ENCODE data around the gene TMEM117.
"Not testable (repeated sequence)": the region's sequence is repeated elsewhere in the genome, so short reads cannot be mapped to it uniquely, and the experiment has no call there.

DNA sequence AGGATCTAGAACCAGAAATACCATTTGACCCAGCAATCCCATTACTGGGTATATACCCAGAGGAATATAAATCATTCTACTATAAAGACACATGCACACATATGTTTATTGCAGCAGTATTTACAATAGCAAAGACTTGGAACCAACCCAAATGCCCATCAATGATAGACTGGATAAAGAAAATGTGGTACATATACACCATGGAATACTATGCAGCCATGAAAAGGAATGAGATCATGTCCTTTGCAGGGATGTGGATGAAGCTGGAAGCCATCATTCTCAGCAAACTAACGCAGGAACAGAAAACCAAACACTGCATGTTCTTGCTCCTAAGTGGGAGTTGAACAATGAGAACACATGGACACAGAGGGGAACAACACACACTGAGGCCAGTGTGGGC lies 414.6 kb downstream of the TMEM117 start:
- TF ChIP-seq, protein P1, sequence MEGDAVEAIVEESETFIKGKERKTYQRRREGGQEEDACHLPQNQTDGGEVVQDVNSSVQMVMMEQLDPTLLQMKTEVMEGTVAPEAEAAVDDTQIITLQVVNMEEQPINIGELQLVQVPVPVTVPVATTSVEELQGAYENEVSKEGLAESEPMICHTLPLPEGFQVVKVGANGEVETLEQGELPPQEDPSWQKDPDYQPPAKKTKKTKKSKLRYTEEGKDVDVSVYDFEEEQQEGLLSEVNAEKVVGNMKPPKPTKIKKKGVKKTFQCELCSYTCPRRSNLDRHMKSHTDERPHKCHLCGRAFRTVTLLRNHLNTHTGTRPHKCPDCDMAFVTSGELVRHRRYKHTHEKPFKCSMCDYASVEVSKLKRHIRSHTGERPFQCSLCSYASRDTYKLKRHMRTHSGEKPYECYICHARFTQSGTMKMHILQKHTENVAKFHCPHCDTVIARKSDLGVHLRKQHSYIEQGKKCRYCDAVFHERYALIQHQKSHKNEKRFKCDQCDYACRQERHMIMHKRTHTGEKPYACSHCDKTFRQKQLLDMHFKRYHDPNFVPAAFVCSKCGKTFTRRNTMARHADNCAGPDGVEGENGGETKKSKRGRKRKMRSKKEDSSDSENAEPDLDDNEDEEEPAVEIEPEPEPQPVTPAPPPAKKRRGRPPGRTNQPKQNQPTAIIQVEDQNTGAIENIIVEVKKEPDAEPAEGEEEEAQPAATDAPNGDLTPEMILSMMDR (conservative IDR thresholded peaks at IDR 0.05; ENCODE audit: low read length): not testable (repeated sequence)
- TF ChIP-seq EZH2phosphoT487 (IDR thresholded peaks at IDR 0.05; ENCODE audit: borderline replicate concordance, low read depth, low read length): not testable (repeated sequence)

Data from OCI-LY7 (cell line).